K562 (cell line): ENCODE results near the gene ADSS2. TPM values are rescaled to one million over a fixed set of nuclear protein-coding genes. Genes with fewer than 3 reads are reported as not detected.
A peak's percentile ranks its signal among the peaks of the same experiment; 100 is the strongest.

ENCODE experiments used
- ATAC-seq: fragments of 200-7000 bp; cut with Tn5 transposase; 3 replicates; pipeline ENCODE4 v1.9.1; 2020; ENCODE audit warnings: moderate library complexity
- BruUV-seq: library from RNA; stranded (reverse); fragments of 400-500 nt; replicated peaks from 2 replicates; lab custom pipeline; 2021; lab: Mats Ljungman, UMichigan
- CTCF ChIA-PET: fragments of 300-600 bp; formaldehyde crosslinking; extraction: SDS; loops from one replicate; lab custom pipeline; 2021; ENCODE audit warnings: low intra/inter-chr PET ratio; lab: Yijun Ruan, JAX
- POLR2A ChIA-PET: fragments of 300-600, 350-650 bp; sonication (Branson Sonifier 250); formaldehyde crosslinking; extraction: SDS; loops from one replicate; lab custom pipeline; 2021; ENCODE audit warnings: antibody characterized with exemption, inconsistent platforms; lab: Yijun Ruan, JAX
- DNase-seq, 4 experiments: peaks; one replicate each; pipeline versions ENCODE4 v3.0.0 to v3.0.0-alpha.2; 2011 to 2018; ENCODE audit warnings: low spot score in 3 of 4, mixed read lengths in 3 of 4; ENCODE audit errors: extremely low read depth in 1 of 4
- FAIRE-seq: peaks from 2 replicates; lab custom pipeline; 2011; peaks lifted over from hg19 to GRCh38; lab: Jason Lieb, UNC
- H2AFZ ChIP-seq: 2 replicates; pipeline ENCODE4 v1.6.0; 2011; ENCODE audit warnings: low read depth, low read length, control low read depth, inconsistent platforms
- H3K27ac ChIP-seq: fragments of 200-600 bp; 3 replicates; pipeline ENCODE4 v1.8.0; 2011; ENCODE audit warnings: low read depth, mild to moderate bottlenecking, control low read depth, inconsistent platforms, low read length, moderate library complexity, mixed read lengths; ENCODE audit errors: extremely low read depth
- H3K27me3 ChIP-seq, 2 experiments: fragments of 300-600 bp in 1 of 2; 2 replicates in 1 of 2; 3 replicates in 1 of 2; pipeline versions ENCODE4 v1.6.0 to v1.8.0; 2011; ENCODE audit warnings: inconsistent platforms in 2 of 2, low read length in 2 of 2, mild to moderate bottlenecking in 1 of 2, mixed read lengths in 1 of 2, moderate library complexity in 1 of 2; ENCODE audit not compliant: control insufficient read depth in 2 of 2, insufficient read depth in 2 of 2
- H3K36me3 ChIP-seq: fragments of 300-600 bp; 3 replicates; pipeline ENCODE4 v1.8.0; 2011; ENCODE audit warnings: mild to moderate bottlenecking, low read length, inconsistent platforms; ENCODE audit not compliant: control insufficient read depth, insufficient read depth
- H3K4me1 ChIP-seq, 2 experiments: fragments of 200-600 bp in 1 of 2; replicated peaks in 1 of 2; 2 replicates in 1 of 2; 3 replicates in 1 of 2; pipeline versions ENCODE4 v1.5.1 to v1.8.0; 2011; ENCODE audit warnings: inconsistent platforms in 2 of 2, low read length in 2 of 2, mild to moderate bottlenecking in 1 of 2, mixed read lengths in 1 of 2, moderate library complexity in 1 of 2; ENCODE audit not compliant: control insufficient read depth in 2 of 2, insufficient read depth in 2 of 2
- H3K4me2 ChIP-seq: 2 replicates; pipeline ENCODE4 v1.6.1; 2011; ENCODE audit warnings: low read length, control low read depth, inconsistent platforms, mixed read lengths; ENCODE audit not compliant: insufficient read depth
- H3K4me3 ChIP-seq: fragments of 200-600 bp; sonication (generic), shearing (Covaris generic); 2 replicates; pipeline ENCODE4 v1.5.1; 2016; ENCODE audit warnings: control low read depth, inconsistent platforms
- H3K79me2 ChIP-seq: fragments of 200-600 bp; 3 replicates; pipeline ENCODE4 v1.8.0; 2011; ENCODE audit warnings: low read length, inconsistent platforms; ENCODE audit not compliant: control insufficient read depth, insufficient read depth
- H3K9ac ChIP-seq, 2 experiments: 2 replicates each; pipeline versions ENCODE4 v1.6.0 to v1.6.1; 2011; ENCODE audit warnings: low read depth in 2 of 2, low read length in 2 of 2, control low read depth in 1 of 2, inconsistent platforms in 1 of 2, mild to moderate bottlenecking in 1 of 2, mixed read lengths in 1 of 2; ENCODE audit not compliant: insufficient read depth in 1 of 2
- H3K9me1 ChIP-seq: one replicate; pipeline ENCODE4 v1.6.0; 2011; ENCODE audit warnings: inconsistent platforms, mild to moderate bottlenecking, low read length, moderate library complexity; ENCODE audit not compliant: control insufficient read depth, insufficient read depth
- H3K9me3 ChIP-seq: replicated peaks from 2 replicates; pipeline ENCODE4 v1.5.1; 2011; ENCODE audit warnings: low read depth, low read length, inconsistent platforms; ENCODE audit not compliant: control insufficient read depth, insufficient read depth
- H4K20me1 ChIP-seq: replicated peaks from 2 replicates; pipeline ENCODE4 v1.6.1; 2011; ENCODE audit warnings: low read length, inconsistent platforms, mixed read lengths; ENCODE audit not compliant: control insufficient read depth, insufficient read depth
- BHLHE40 ChIP-seq: IDR thresholded peaks from 2 replicates; pipeline ENCODE4 v1.6.1; 2011; ENCODE audit warnings: low read length, improper control_type of control experiment
- CHCHD3 ChIP-seq: fragments of 250-450 bp; sonication (Bioruptor Pico); IDR thresholded peaks from 2 replicates; pipeline ENCODE4 v2.1.2; 2022; ENCODE audit warnings: mild to moderate bottlenecking
- HMBOX1 ChIP-seq: sonication (generic); IDR thresholded peaks from 2 replicates; pipeline ENCODE4 v1.6.1; 2016
- SMARCE1 ChIP-seq: fragments of 450-650 bp; IDR thresholded peaks from 2 replicates; pipeline ENCODE4 v1.7.1; 2016; ENCODE audit warnings: mild to moderate bottlenecking
- SP1 ChIP-seq: sonication (generic); formaldehyde crosslinking; IDR thresholded peaks from 2 replicates; pipeline ENCODE4 v1.8.1; 2022; ENCODE audit warnings: mild to moderate bottlenecking, missing genetic modification reagents
- SRSF3 ChIP-seq: fragments of 200-400 bp; formaldehyde crosslinking; IDR thresholded peaks from 2 replicates; pipeline ENCODE4 v1.6.1; 2016; ENCODE audit warnings: mild to moderate bottlenecking, low read length, moderate library complexity; ENCODE audit not compliant: insufficient read depth
- THAP7 ChIP-seq: fragments of 250-450 bp; sonication (Bioruptor Pico); IDR thresholded peaks from 2 replicates; pipeline ENCODE4 v1.5.0; 2021
- WGBS: fragments of 100-300 bp; shearing (Covaris generic); methylation state at CpG from one replicate; pipeline ENCODE4 v1.1.6; 2016; ENCODE audit warnings: low coverage, mixed read lengths; ENCODE audit not compliant: insufficient coverage; ENCODE audit errors: missing lambda C conversion rate; 5-methylcytosine and 5-hydroxymethylcytosine counted together
- in situ Hi-C: fragments of 300-500 bp; cut with MboI; formaldehyde crosslinking; loops from 4 replicates; pipeline ENCODE4 v1.15.0; 2018; ENCODE audit warnings: inconsistent platforms, mixed read lengths
- intact Hi-C: fragments of 100-400 bp; cut with micrococcal nuclease; formaldehyde crosslinking; loops from 2 replicates; pipeline ENCODE4 v1.14.2; 2022
- polyA plus RNA-seq, 8 experiments: library from polyadenylated mRNA; depleted of rRNA in 4 of 8; stranded (reverse) in 5 of 8; unstranded in 3 of 8; fragments of >200 nt; fragmentation: Nextera tagmentation in 2 of 8; fragmentation: Illumina TruSeq in 1 of 8; extraction: Ambion mirVana in 2 of 8; extraction: Trizol in 1 of 8; gene quantifications; 2 replicates each; pipeline versions ENCODE4 v1.2.1 to v1.2.3, GENCODE V29; 2011 to 2014; ENCODE audit warnings: inconsistent platforms in 1 of 8, missing spikeins in 1 of 8
- total RNA-seq, 7 experiments: library from RNA; depleted of rRNA in 6 of 7; stranded (reverse); fragments of >200 nt in 6 of 7; fragmentation: Illumina TruSeq in 2 of 7; extraction: Trizol in 2 of 7; gene quantifications; 2 replicates each; pipeline versions ENCODE4 v1.2.1 to v1.2.3, GENCODE V29; 2011 to 2021; ENCODE audit warnings: low replicate concordance in 1 of 7
- TF ChIP-seq, protein P1 (sequence below), 2 experiments: IDR thresholded peaks in 1 of 2; conservative IDR thresholded peaks in 1 of 2; 2 replicates each; pipeline ENCODE4 v1.6.1; 2016; ENCODE audit warnings: low read depth in 2 of 2, mild to moderate bottlenecking in 1 of 2, missing compliant biosample characterization in 1 of 2, missing genetic modification characterization in 1 of 2, moderate library complexity in 1 of 2
- TF ChIP-seq, protein P2 (sequence below): fragments of 450-650 bp; IDR thresholded peaks from 2 replicates; pipeline ENCODE4 v1.6.1; 2017; ENCODE audit warnings: antibody characterized with exemption, mild to moderate bottlenecking

The ADSS2 gene
- total and polyA plus RNA-seq, 9 of the 15 experiments (the other 6 are each of a cell fraction or from before 2014, with no cell fraction given): 8.8 to 63.8 (median 59.4) TPM

- Histone ChIP-seq H3K4me1 (peaks cover 32 to 45% of the 10 kb centered on the region in 2 experiments), H3K79me2 (peaks cover 11% of the 10 kb centered on the region; the same call in 2 of the 3 replicates), H3K9me3 (peaks cover 13% of the 10 kb centered on the region; the same call in 1 of the 2 replicates), H3K4me3 (no peak overlapping the region), H3K9me1 (no peaks in the 10 kb centered on the region), H2AFZ (peak overlapping the region; percentile 25), H3K27me3 (no peaks in the 10 kb centered on the region), H3K27ac (no peak overlapping the region), H3K4me2 (peak overlapping the region; percentile 56), H4K20me1 (no peaks in the 10 kb centered on the region), H3K36me3 (no peaks in the 10 kb centered on the region), H3K9ac (no peak overlapping the region)
- CTCF ChIA-PET: no interaction called here
- DNase-seq (peak in 1 of 4 experiments; percentile 55), ATAC-seq (no peak), FAIRE-seq (no peak)
- in situ Hi-C loops: no loop called here
- 48% methylated on average over 18 of the region's 18 CpGs for WGBS
- intact Hi-C loops: loop anchor here (1.0 to 5.0 kb wide), 2 partner anchors 70 to 83 kb away; partner anchors contain the start of gene ADSS2
- POLR2A ChIA-PET: interaction anchor here (1.0 to 5.8 kb wide), 4 partner anchors 12 to 24 kb away, joined by 3 to 45 read pairs (median 8); a partner anchor contains a TSS
- no TSS peak for BruUV-seq
- peak; percentile 75 for TF ChIP-seq HMBOX1
- peak; percentile 68; the same call in 1 of the 2 replicates for TF ChIP-seq THAP7 (CRISPR knock-in tag)
- TF ChIP-seq, protein P1, sequence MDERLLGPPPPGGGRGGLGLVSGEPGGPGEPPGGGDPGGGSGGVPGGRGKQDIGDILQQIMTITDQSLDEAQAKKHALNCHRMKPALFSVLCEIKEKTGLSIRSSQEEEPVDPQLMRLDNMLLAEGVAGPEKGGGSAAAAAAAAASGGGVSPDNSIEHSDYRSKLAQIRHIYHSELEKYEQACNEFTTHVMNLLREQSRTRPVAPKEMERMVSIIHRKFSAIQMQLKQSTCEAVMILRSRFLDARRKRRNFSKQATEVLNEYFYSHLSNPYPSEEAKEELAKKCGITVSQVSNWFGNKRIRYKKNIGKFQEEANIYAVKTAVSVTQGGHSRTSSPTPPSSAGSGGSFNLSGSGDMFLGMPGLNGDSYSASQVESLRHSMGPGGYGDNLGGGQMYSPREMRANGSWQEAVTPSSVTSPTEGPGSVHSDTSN (CRISPR knock-in tag; IDR thresholded peaks at IDR 0.05; ENCODE audit: low read depth): no peak
- TF ChIP-seq, protein P1 (tag; conservative IDR thresholded peaks at IDR 0.05; ENCODE audit: low read depth): 0 out of 2 replicates have a peak, but pooled peaks have one; percentile 14
- no peak for TF ChIP-seq CHCHD3 (CRISPR knock-in tag)
- TF ChIP-seq, protein P2, sequence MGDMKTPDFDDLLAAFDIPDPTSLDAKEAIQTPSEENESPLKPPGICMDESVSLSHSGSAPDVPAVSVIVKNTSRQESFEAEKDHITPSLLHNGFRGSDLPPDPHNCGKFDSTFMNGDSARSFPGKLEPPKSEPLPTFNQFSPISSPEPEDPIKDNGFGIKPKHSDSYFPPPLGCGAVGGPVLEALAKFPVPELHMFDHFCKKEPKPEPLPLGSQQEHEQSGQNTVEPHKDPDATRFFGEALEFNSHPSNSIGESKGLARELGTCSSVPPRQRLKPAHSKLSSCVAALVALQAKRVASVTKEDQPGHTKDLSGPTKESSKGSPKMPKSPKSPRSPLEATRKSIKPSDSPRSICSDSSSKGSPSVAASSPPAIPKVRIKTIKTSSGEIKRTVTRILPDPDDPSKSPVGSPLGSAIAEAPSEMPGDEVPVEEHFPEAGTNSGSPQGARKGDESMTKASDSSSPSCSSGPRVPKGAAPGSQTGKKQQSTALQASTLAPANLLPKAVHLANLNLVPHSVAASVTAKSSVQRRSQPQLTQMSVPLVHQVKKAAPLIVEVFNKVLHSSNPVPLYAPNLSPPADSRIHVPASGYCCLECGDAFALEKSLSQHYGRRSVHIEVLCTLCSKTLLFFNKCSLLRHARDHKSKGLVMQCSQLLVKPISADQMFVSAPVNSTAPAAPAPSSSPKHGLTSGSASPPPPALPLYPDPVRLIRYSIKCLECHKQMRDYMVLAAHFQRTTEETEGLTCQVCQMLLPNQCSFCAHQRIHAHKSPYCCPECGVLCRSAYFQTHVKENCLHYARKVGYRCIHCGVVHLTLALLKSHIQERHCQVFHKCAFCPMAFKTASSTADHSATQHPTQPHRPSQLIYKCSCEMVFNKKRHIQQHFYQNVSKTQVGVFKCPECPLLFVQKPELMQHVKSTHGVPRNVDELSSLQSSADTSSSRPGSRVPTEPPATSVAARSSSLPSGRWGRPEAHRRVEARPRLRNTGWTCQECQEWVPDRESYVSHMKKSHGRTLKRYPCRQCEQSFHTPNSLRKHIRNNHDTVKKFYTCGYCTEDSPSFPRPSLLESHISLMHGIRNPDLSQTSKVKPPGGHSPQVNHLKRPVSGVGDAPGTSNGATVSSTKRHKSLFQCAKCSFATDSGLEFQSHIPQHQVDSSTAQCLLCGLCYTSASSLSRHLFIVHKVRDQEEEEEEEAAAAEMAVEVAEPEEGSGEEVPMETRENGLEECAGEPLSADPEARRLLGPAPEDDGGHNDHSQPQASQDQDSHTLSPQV: peak; percentile 57
- TF ChIP-seq SP1 (CRISPR knock-in tag): no peak
- peak; percentile 87 for TF ChIP-seq BHLHE40
- no peak for TF ChIP-seq SRSF3
- TF ChIP-seq SMARCE1: no peak
Observed at GRCh38 chr1:244369256-244370057, 82.3 kb downstream of the ADSS2 start.
